K562 (cell line): Measurements from ENCODE around the gene NHSL2. TPM values are rescaled to one million over a fixed set of nuclear protein-coding genes. Genes with fewer than 3 reads are reported as not detected.

Source experiments
- C11orf30 ChIP-seq: fragments of 450-650 bp; IDR thresholded peaks from 2 replicates; pipeline ENCODE4 v1.6.1; 2016; ENCODE audit warnings: low read depth, mild to moderate bottlenecking
- LCOR ChIP-seq: sonication (generic); formaldehyde crosslinking; IDR thresholded peaks from 2 replicates; pipeline ENCODE4 v1.8.0; 2022; ENCODE audit warnings: mild to moderate bottlenecking, missing genetic modification reagents
- MLLT1 ChIP-seq, 2 experiments: fragments of 450-650 bp; IDR thresholded peaks; 2 replicates each; pipeline ENCODE4 v1.6.1; 2016
- MYBL2 ChIP-seq, 2 experiments: fragments of 450-650 bp in 1 of 2; sonication (generic) in 1 of 2; formaldehyde crosslinking in 1 of 2; IDR thresholded peaks; 2 replicates each; pipeline versions ENCODE4 v1.6.1 to v1.8.1; 2017 to 2022; ENCODE audit warnings: borderline replicate concordance in 1 of 2, inconsistent platforms in 1 of 2, low read depth in 1 of 2, mild to moderate bottlenecking in 1 of 2, missing genetic modification reagents in 1 of 2, moderate library complexity in 1 of 2
- POLR2AphosphoS2 ChIP-seq: IDR thresholded peaks from 2 replicates; pipeline ENCODE4 v1.6.1; 2012; ENCODE audit warnings: low read length, improper control_type of control experiment
- POLR2G ChIP-seq: fragments of 200-400 bp; formaldehyde crosslinking; IDR thresholded peaks from 2 replicates; pipeline ENCODE4 v1.6.1; 2017; ENCODE audit warnings: low read depth, mild to moderate bottlenecking, antibody characterized with exemption, low read length, moderate library complexity
- PPARD ChIP-seq: fragments of 250-450 bp; sonication (Bioruptor Pico); IDR thresholded peaks from 2 replicates; pipeline ENCODE4 v1.8.0; 2022; ENCODE audit warnings: inconsistent platforms, mild to moderate bottlenecking, moderate library complexity
- SPI1 ChIP-seq: IDR thresholded peaks from 2 replicates; pipeline ENCODE4 v1.6.1; 2011; ENCODE audit warnings: low read depth, low read length, control low read depth, borderline replicate concordance
- STAT6 ChIP-seq: sonication (generic); formaldehyde crosslinking; IDR thresholded peaks from 2 replicates; pipeline ENCODE4 v1.8.1; 2023; ENCODE audit warnings: mild to moderate bottlenecking, missing genetic modification reagents
- TRIM28 ChIP-seq: fragments of 450-650 bp; IDR thresholded peaks from 2 replicates; pipeline ENCODE4 v1.6.1; 2017
- ZC3H4 ChIP-seq: sonication (generic); formaldehyde crosslinking; IDR thresholded peaks from 2 replicates; pipeline ENCODE4 v1.9.0; 2021; ENCODE audit warnings: missing genetic modification reagents, borderline replicate concordance
- ZNF253 ChIP-seq: fragments of 250-450 bp; sonication (Bioruptor Pico); conservative IDR thresholded peaks from 2 replicates; pipeline ENCODE4 v1.6.1; 2021; ENCODE audit warnings: mild to moderate bottlenecking
- ZNF511 ChIP-seq: sonication (generic); formaldehyde crosslinking; IDR thresholded peaks from 2 replicates; pipeline ENCODE4 v1.8.0; 2022; ENCODE audit warnings: mild to moderate bottlenecking, missing genetic modification reagents
- ZNF592 ChIP-seq: fragments of 450-650 bp; IDR thresholded peaks from 2 replicates; pipeline ENCODE4 v1.6.1; 2017; ENCODE audit warnings: antibody characterized with exemption, mild to moderate bottlenecking
- polyA plus RNA-seq, 8 experiments: library from polyadenylated mRNA; depleted of rRNA in 4 of 8; stranded (reverse) in 5 of 8; unstranded in 3 of 8; fragments of >200 nt; fragmentation: Nextera tagmentation in 2 of 8; fragmentation: Illumina TruSeq in 1 of 8; extraction: Ambion mirVana in 2 of 8; extraction: Trizol in 1 of 8; gene quantifications; 2 replicates each; pipeline versions ENCODE4 v1.2.1 to v1.2.3, GENCODE V29; 2011 to 2014; ENCODE audit warnings: inconsistent platforms in 1 of 8, missing spikeins in 1 of 8
- total RNA-seq, 7 experiments: library from RNA; depleted of rRNA in 6 of 7; stranded (reverse); fragments of >200 nt in 6 of 7; fragmentation: Illumina TruSeq in 2 of 7; extraction: Trizol in 2 of 7; gene quantifications; 2 replicates each; pipeline versions ENCODE4 v1.2.1 to v1.2.3, GENCODE V29; 2011 to 2021; ENCODE audit warnings: low replicate concordance in 1 of 7
- TF ChIP-seq, protein P1 (sequence below): fragments of 450-650 bp; formaldehyde crosslinking; IDR thresholded peaks from 2 replicates; pipeline ENCODE4 v1.4.0; 2022; ENCODE audit warnings: missing genetic modification characterization

Gene NHSL2
- total and polyA plus RNA-seq, 9 of the 15 experiments (the other 6 are each of a cell fraction or from before 2014, with no cell fraction given) = 0.02 TPM; not detected in 8

- TF ChIP-seq ZNF592 = no peak
- TF ChIP-seq TRIM28 = no peak
- TF ChIP-seq MYBL2 (IDR thresholded peaks at IDR 0.05; ENCODE audit: low read depth) = no peak
- TF ChIP-seq MYBL2 (CRISPR knock-in tag; IDR thresholded peaks at IDR 0.05; ENCODE audit: borderline replicate concordance) = no peak
- no peak for TF ChIP-seq ZNF511 (CRISPR knock-in tag)
- no peak for TF ChIP-seq MLLT1 (IDR thresholded peaks at IDR 0.05)
- TF ChIP-seq LCOR (CRISPR knock-in tag) = peak; percentile 69; the same call in 1 of the 2 replicates
- TF ChIP-seq ZNF253 (CRISPR knock-in tag) = no peak
- peak; percentile 92 for TF ChIP-seq C11orf30
- TF ChIP-seq SPI1 = no peak
- TF ChIP-seq ZC3H4 = no peak
- TF ChIP-seq POLR2G = peak; percentile 77
- TF ChIP-seq POLR2AphosphoS2 = no peak
- TF ChIP-seq PPARD = no peak
- no peak for TF ChIP-seq STAT6 (CRISPR knock-in tag)
- TF ChIP-seq, protein P1, sequence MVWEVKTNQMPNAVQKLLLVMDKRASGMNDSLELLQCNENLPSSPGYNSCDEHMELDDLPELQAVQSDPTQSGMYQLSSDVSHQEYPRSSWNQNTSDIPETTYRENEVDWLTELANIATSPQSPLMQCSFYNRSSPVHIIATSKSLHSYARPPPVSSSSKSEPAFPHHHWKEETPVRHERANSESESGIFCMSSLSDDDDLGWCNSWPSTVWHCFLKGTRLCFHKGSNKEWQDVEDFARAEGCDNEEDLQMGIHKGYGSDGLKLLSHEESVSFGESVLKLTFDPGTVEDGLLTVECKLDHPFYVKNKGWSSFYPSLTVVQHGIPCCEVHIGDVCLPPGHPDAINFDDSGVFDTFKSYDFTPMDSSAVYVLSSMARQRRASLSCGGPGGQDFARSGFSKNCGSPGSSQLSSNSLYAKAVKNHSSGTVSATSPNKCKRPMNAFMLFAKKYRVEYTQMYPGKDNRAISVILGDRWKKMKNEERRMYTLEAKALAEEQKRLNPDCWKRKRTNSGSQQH = no peak
Measured at GRCh38 chrX:72181178-72182125, 270.8 kb downstream of the NHSL2 start, which contains the start of gene PIN4 (continued).
